ENCODE data around the gene OR2Y1.
"Not testable (repeated sequence)": the region's sequence is repeated elsewhere in the genome, so short reads cannot be mapped to it uniquely, and the experiment has no call there.

OR2Y1 gene

DNA sequence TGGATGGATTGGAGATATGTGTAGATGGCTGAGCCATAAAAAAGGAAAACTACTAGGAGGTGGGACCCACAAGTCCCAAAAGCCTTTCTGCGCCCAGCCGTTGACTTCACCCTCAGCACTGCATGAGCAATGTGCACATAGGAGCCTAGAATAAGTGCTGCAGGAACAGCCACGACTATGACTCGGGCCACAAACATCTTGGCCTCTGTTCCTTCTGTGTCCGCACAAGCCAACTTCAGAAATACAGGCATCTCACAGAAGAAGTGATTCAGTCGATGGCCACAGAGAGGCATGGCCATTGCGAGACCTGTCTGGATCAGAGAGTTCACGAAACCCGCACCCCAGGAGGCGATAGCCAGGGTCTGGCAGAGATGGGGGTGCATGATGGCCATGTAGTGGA is 587 bp downstream of the OR2Y1 start:
- H3K36me3 ChIP-seq (ENCODE audit: control insufficient read depth in 2 of 2, insufficient read depth in 2 of 2, low read length in 2 of 2) = no peaks in the 10 kb centered on the region
- H3K27ac ChIP-seq (ENCODE audit: low read length) = no peak overlapping the region
- H3K9ac ChIP-seq (ENCODE audit: low read length in 2 of 2) = no peak overlapping the region
- peaks cover 0 to 2% of the 10 kb centered on the region in 2 donors for H3K9me3 ChIP-seq (ENCODE audit: control insufficient read depth in 2 of 2, low read length in 2 of 2)
- no peaks in the 10 kb centered on the region for H3K4me1 ChIP-seq (ENCODE audit: control insufficient read depth, insufficient read depth, low read length)
- H3K4me3 ChIP-seq (ENCODE audit: low read length in 2 of 2) = no peak overlapping the region
- H3K27me3 ChIP-seq (ENCODE audit: control insufficient read depth in 1 of 2, insufficient read depth in 2 of 2, low read length in 2 of 2) = peaks cover 3 to 5% of the 10 kb centered on the region in 2 donors

DNA sequence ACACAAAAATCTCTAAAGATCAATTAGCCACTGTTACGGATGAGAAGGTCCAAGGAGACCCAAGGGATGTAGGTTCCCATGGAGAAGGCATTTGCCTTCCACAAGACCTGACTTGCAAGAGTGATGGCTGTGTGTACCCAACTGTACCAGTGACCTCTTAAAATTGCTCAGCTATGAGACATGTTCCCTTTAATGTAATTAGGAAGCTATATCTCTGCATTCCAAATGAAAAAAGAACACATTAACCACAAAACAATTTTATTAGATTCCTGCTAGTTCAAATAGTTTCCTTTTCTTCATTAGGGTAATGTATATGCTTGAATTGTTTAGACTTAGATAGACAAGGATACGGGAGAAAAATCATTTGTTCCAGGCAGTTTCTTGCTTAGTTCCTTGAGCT is 3.3 kb downstream of the OR2Y1 start:
- H3K9me3 ChIP-seq (ENCODE audit: control insufficient read depth in 2 of 2, low read length in 2 of 2) = peaks cover 0 to 2% of the 10 kb centered on the region in 2 donors
- H3K4me1 ChIP-seq (ENCODE audit: control insufficient read depth, insufficient read depth, low read length) = no peaks in the 10 kb centered on the region
- peaks cover 0 to 5% of the 10 kb centered on the region in 2 donors for H3K27me3 ChIP-seq (ENCODE audit: control insufficient read depth in 1 of 2, insufficient read depth in 2 of 2, low read length in 2 of 2)
- H3K36me3 ChIP-seq (ENCODE audit: control insufficient read depth in 2 of 2, insufficient read depth in 2 of 2, low read length in 2 of 2) = no peaks in the 10 kb centered on the region
- H3K27ac ChIP-seq (ENCODE audit: low read length) = no peak overlapping the region
- no peak overlapping the region for H3K4me3 ChIP-seq (ENCODE audit: low read length in 2 of 2)
- H3K9ac ChIP-seq (ENCODE audit: low read length in 2 of 2) = no peak overlapping the region

GRCh38 chr5:180724944-180725343 is 14.9 kb downstream of the OR2Y1 start:
- no peak overlapping the region for H3K4me3 ChIP-seq (ENCODE audit: low read length in 2 of 2)
- no peak overlapping the region for H3K27ac ChIP-seq (ENCODE audit: low read length)
- H3K9me3 ChIP-seq (ENCODE audit: control insufficient read depth in 2 of 2, low read length in 2 of 2) = no peaks in the 10 kb centered on the region
- no peaks in the 10 kb centered on the region for H3K4me1 ChIP-seq (ENCODE audit: control insufficient read depth, insufficient read depth, low read length)
- H3K9ac ChIP-seq (ENCODE audit: low read length in 2 of 2) = no peak overlapping the region
- no peaks in the 10 kb centered on the region for H3K36me3 ChIP-seq (ENCODE audit: control insufficient read depth in 2 of 2, insufficient read depth in 2 of 2, low read length in 2 of 2)
- peaks cover 0 to 2% of the 10 kb centered on the region in 2 donors for H3K27me3 ChIP-seq (ENCODE audit: control insufficient read depth in 1 of 2, insufficient read depth in 2 of 2, low read length in 2 of 2)

GRCh38 chr5:180723936-180724335 is 15.9 kb downstream of the OR2Y1 start:
- peaks cover 0 to 2% of the 10 kb centered on the region in 2 donors for H3K27me3 ChIP-seq (ENCODE audit: control insufficient read depth in 1 of 2, insufficient read depth in 2 of 2, low read length in 2 of 2)
- H3K36me3 ChIP-seq (ENCODE audit: control insufficient read depth in 2 of 2, insufficient read depth in 2 of 2, low read length in 2 of 2) = no peaks in the 10 kb centered on the region
- H3K27ac ChIP-seq (ENCODE audit: low read length) = no peak overlapping the region
- H3K9me3 ChIP-seq (ENCODE audit: control insufficient read depth in 2 of 2, low read length in 2 of 2) = no peaks in the 10 kb centered on the region
- H3K9ac ChIP-seq (ENCODE audit: low read length in 2 of 2) = no peak overlapping the region
- H3K4me1 ChIP-seq (ENCODE audit: control insufficient read depth, insufficient read depth, low read length) = no peaks in the 10 kb centered on the region
- no peak overlapping the region for H3K4me3 ChIP-seq (ENCODE audit: low read length in 2 of 2)

GRCh38 chr5:180720486-180720885 is 19.4 kb downstream of the OR2Y1 start:
- Histone ChIP-seq H3K27ac (ENCODE audit: low read length) (no peak overlapping the region), H3K9me3 (ENCODE audit: control insufficient read depth in 2 of 2, low read length in 2 of 2) (no peaks in the 10 kb centered on the region), H3K36me3 (ENCODE audit: control insufficient read depth in 2 of 2, insufficient read depth in 2 of 2, low read length in 2 of 2) (no peaks in the 10 kb centered on the region), H3K4me3 (ENCODE audit: low read length in 2 of 2) (no peak overlapping the region), H3K27me3 (ENCODE audit: control insufficient read depth in 1 of 2, insufficient read depth in 2 of 2, low read length in 2 of 2) (peaks cover 0 to 2% of the 10 kb centered on the region in 2 donors), H3K9ac (ENCODE audit: low read length in 2 of 2) (no peak overlapping the region), H3K4me1 (ENCODE audit: control insufficient read depth, insufficient read depth, low read length) (no peaks in the 10 kb centered on the region)

DNA sequence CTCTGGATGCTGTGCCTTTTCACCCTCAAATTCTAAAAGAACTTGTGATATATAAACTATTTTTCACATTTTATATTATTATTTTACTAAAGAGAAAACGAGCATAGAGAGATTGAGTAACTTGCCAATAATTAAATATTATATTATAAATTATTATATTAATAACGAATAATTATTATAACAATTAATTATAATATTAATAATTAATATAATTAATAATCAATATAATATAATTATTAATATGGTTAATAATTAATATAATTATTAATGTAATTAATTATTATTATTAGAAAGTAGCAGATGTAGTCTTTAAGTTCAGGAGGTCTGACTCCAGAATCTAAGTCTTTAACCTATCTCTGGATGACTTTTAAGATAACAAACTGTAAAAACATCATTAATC is 20.1 kb downstream of the OR2Y1 start:
- no peaks in the 10 kb centered on the region for H3K9me3 ChIP-seq (ENCODE audit: control insufficient read depth in 2 of 2, low read length in 2 of 2)
- H3K27me3 ChIP-seq (ENCODE audit: control insufficient read depth in 1 of 2, insufficient read depth in 2 of 2, low read length in 2 of 2) = peaks cover 0 to 2% of the 10 kb centered on the region in 2 donors
- H3K4me3 ChIP-seq (ENCODE audit: low read length in 2 of 2) = no peak overlapping the region
- H3K27ac ChIP-seq (ENCODE audit: low read length) = no peak overlapping the region
- no peaks in the 10 kb centered on the region for H3K4me1 ChIP-seq (ENCODE audit: control insufficient read depth, insufficient read depth, low read length)
- H3K36me3 ChIP-seq (ENCODE audit: control insufficient read depth in 2 of 2, insufficient read depth in 2 of 2, low read length in 2 of 2) = no peaks in the 10 kb centered on the region
- H3K9ac ChIP-seq (ENCODE audit: low read length in 2 of 2) = no peak overlapping the region

DNA sequence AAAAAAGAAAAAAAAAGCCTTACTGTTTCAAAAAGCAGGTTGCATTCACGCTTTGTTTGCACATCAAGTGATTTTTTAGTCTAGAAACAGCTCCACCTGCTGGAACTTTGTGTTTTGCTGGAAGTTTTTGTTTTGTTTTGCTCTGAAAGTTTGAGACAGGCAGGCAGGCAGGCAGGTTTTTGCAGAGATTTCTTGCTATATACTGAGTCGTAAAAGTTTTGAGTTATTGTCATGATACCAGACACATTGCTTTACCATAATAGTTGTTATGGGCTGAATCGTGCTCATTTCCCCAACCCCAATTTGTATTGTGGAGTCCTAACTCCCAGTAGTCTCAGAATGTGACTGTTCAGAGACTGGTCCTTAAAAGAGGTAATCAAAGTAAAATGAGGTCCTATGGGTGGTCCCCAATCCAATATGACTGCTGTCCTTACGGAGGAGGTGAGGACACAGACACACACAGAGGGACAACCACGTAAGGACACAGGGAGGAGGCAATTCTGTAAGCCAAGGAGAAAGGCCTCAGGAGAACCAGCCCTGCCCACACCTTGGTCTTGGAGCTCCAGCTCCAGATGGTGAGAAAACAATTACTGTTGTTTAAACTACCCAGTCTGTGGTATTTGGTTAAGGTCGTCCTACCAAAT is 20.9 kb downstream of the OR2Y1 start:
- Histone ChIP-seq H3K36me3 (ENCODE audit: control insufficient read depth in 2 of 2, insufficient read depth in 2 of 2, low read length in 2 of 2) (no peaks in the 10 kb centered on the region), H3K9me3 (ENCODE audit: control insufficient read depth in 2 of 2, low read length in 2 of 2) (no peaks in the 10 kb centered on the region), H3K4me3 (ENCODE audit: low read length in 2 of 2) (no peak overlapping the region), H3K27ac (ENCODE audit: low read length) (no peak overlapping the region), H3K27me3 (ENCODE audit: control insufficient read depth in 1 of 2, insufficient read depth in 2 of 2, low read length in 2 of 2) (peaks cover 0 to 2% of the 10 kb centered on the region in 2 donors), H3K9ac (ENCODE audit: low read length in 2 of 2) (no peak overlapping the region), H3K4me1 (ENCODE audit: control insufficient read depth, insufficient read depth, low read length) (no peaks in the 10 kb centered on the region)

- Histone ChIP-seq H3K9ac (ENCODE audit: low read length in 2 of 2) (no peak overlapping the region), H3K4me3 (ENCODE audit: low read length in 2 of 2) (no peak overlapping the region), H3K9me3 (ENCODE audit: control insufficient read depth in 2 of 2, low read length in 2 of 2) (no peaks in the 10 kb centered on the region), H3K36me3 (ENCODE audit: control insufficient read depth in 2 of 2, insufficient read depth in 2 of 2, low read length in 2 of 2) (no peaks in the 10 kb centered on the region), H3K4me1 (ENCODE audit: control insufficient read depth, insufficient read depth, low read length) (no peaks in the 10 kb centered on the region), H3K27me3 (ENCODE audit: control insufficient read depth in 1 of 2, insufficient read depth in 2 of 2, low read length in 2 of 2) (peaks cover under 1 to 2% of the 10 kb centered on the region in 2 donors), H3K27ac (ENCODE audit: low read length) (no peak overlapping the region)
Observed at GRCh38 chr5:180717989-180718388, 21.9 kb downstream of the OR2Y1 start.

- Histone ChIP-seq H3K36me3 (ENCODE audit: control insufficient read depth in 2 of 2, insufficient read depth in 2 of 2, low read length in 2 of 2) (no peaks in the 10 kb centered on the region), H3K27me3 (ENCODE audit: control insufficient read depth in 1 of 2, insufficient read depth in 2 of 2, low read length in 2 of 2) (no peaks in the 10 kb centered on the region), H3K4me3 (ENCODE audit: low read length in 2 of 2) (no peak overlapping the region), H3K27ac (ENCODE audit: low read length) (no peak overlapping the region), H3K9me3 (ENCODE audit: control insufficient read depth in 2 of 2, low read length in 2 of 2) (peaks cover 0 to 2% of the 10 kb centered on the region in 2 donors), H3K4me1 (ENCODE audit: control insufficient read depth, insufficient read depth, low read length) (no peaks in the 10 kb centered on the region), H3K9ac (ENCODE audit: low read length in 2 of 2) (no peak overlapping the region)
Observed at GRCh38 chr5:180704362-180704761, 35.5 kb downstream of the OR2Y1 start.

DNA sequence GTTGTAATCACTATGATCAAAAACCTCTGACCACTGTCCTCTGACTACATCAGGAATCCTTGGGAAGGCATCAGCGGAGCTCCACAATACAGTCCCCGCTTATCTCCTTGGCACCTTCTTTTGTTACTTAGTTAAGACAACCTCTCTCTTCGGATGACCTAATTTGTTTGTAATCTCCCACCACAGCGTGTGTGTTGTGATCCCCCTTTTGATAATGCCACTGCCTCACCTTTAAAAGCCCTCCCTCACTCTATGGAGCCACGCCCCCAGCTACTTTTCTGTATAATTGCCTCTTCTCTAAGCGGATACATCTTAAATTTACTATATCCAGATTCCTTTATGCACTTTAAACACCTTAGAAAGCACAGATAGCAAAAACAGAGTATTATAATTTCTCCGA is 35.9 kb downstream of the OR2Y1 start:
- no peaks in the 10 kb centered on the region for H3K4me1 ChIP-seq (ENCODE audit: control insufficient read depth, insufficient read depth, low read length)
- no peak overlapping the region for H3K9ac ChIP-seq (ENCODE audit: low read length in 2 of 2)
- H3K27me3 ChIP-seq (ENCODE audit: control insufficient read depth in 1 of 2, insufficient read depth in 2 of 2, low read length in 2 of 2) = no peaks in the 10 kb centered on the region
- no peak overlapping the region for H3K27ac ChIP-seq (ENCODE audit: low read length)
- H3K4me3 ChIP-seq (ENCODE audit: low read length in 2 of 2) = no peak overlapping the region
- peaks cover 0 to 2% of the 10 kb centered on the region in 2 donors for H3K9me3 ChIP-seq (ENCODE audit: control insufficient read depth in 2 of 2, low read length in 2 of 2)
- H3K36me3 ChIP-seq (ENCODE audit: control insufficient read depth in 2 of 2, insufficient read depth in 2 of 2, low read length in 2 of 2) = no peaks in the 10 kb centered on the region

- not testable (repeated sequence) for H3K27me3 ChIP-seq (ENCODE audit: control insufficient read depth in 1 of 2, insufficient read depth in 2 of 2, low read length in 2 of 2); H3K27ac ChIP-seq (ENCODE audit: low read length); H3K4me3 ChIP-seq (ENCODE audit: low read length in 2 of 2); H3K9ac ChIP-seq (ENCODE audit: low read length in 2 of 2); H3K4me1 ChIP-seq (ENCODE audit: control insufficient read depth, insufficient read depth, low read length); H3K36me3 ChIP-seq (ENCODE audit: control insufficient read depth in 2 of 2, insufficient read depth in 2 of 2, low read length in 2 of 2); H3K9me3 ChIP-seq (ENCODE audit: control insufficient read depth in 2 of 2, low read length in 2 of 2)
Observed at GRCh38 chr5:180703371-180703770, 36.5 kb downstream of the OR2Y1 start.
